GM12891 (cell line): ENCODE results near the gene RSL24D1.

ENCODE experiments used
- POLR2A ChIP-seq: IDR thresholded peaks from 2 replicates; pipeline ENCODE4 v1.6.1; 2011; ENCODE audit warnings: low read depth, low read length, control low read depth
- POLR2AphosphoS5 ChIP-seq: IDR thresholded peaks from 2 replicates; pipeline ENCODE4 v1.6.1; 2011; ENCODE audit warnings: low read depth, low read length, control low read depth
- SPI1 ChIP-seq: IDR thresholded peaks from 2 replicates; pipeline ENCODE4 v1.6.1; 2011; ENCODE audit warnings: low read depth, low read length, control low read depth

- TF ChIP-seq POLR2A: no peak
- no peak for TF ChIP-seq SPI1
- TF ChIP-seq POLR2AphosphoS5: no peak
Measured at GRCh38 chr15:55183679-55184078, 13.1 kb downstream of the RSL24D1 start.
